ENCODE results near the gene NIM1K. TPM values are rescaled to one million over a fixed set of nuclear protein-coding genes. Genes with fewer than 3 reads are reported as not detected.

The NIM1K gene
- total RNA-seq, 4 donors from 2014 or later = 0.41 TPM; not detected in 3

DNA sequence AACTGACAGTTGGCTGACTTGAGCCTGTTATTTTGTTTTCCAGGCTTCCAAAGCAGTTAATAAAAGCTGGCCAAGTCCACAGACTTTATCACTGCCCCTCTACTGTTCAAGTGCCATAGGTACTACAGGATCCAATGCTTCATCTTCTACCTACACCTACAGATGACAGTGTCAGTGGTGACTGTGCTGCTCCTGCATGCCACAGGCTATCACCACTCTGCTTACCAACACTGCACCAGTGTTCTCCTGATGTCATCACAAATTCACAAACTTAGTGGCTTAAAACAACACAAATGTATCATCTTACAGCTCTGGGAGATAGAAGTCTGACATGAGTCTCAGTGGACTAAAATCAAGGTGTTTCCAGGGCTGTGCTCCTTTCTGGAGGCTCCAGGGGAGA, 94.6 kb downstream of the NIM1K start:
- TF ChIP-seq POLR2A (IDR thresholded peaks at IDR 0.05) = no peak
- no peak for TF ChIP-seq CTCF (IDR thresholded peaks at IDR 0.05 in 4 of 5, conservative IDR thresholded peaks at IDR 0.05 in 1 of 5)
- Histone ChIP-seq H3K9me3 (no peaks in the 10 kb centered on the region), H3K36me3 (peaks cover 0 to 18% of the 10 kb centered on the region in 2 donors), H3K27ac (no peak overlapping the region), H3K27me3 (no peaks in the 10 kb centered on the region), H3K4me1 (no peaks in the 10 kb centered on the region), H3K4me3 (no peak overlapping the region)
- ATAC-seq (no peak), DNase-seq (no peak)
- in situ Hi-C loops (cut with MboI; ENCODE audit: low sequenced_read_pairs in 4 of 4) (no loop called here), intact Hi-C loops (cut with DNase I; ENCODE audit: low total_unique reads) (no loop called here)

DNA sequence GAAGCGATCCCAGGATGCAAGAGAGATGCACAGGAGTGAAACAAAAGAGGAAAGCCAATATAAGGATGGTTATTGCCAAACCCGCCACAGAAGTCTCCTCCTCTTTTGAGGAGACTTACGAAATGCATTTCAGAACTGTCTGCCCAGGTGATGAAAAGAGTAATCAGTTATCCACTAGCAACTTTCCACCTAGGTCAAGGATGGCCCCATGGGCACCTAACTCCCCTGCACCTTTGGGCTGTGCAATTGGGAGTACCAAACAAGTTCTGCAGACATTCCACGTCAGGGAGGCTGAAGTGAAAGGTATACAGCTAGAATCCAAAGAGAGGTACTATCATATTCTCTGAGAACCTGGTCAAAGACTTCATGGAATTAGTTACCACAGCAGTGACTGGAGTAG, 95.5 kb downstream of the NIM1K start:
- no peak for ATAC-seq
- H3K36me3 ChIP-seq = peaks cover 0 to 23% of the 10 kb centered on the region in 2 donors
- H3K27ac ChIP-seq = no peak overlapping the region
- no peak for TF ChIP-seq CTCF (IDR thresholded peaks at IDR 0.05 in 4 of 5, conservative IDR thresholded peaks at IDR 0.05 in 1 of 5)
- no peak for DNase-seq
- no peaks in the 10 kb centered on the region for H3K27me3 ChIP-seq
- H3K9me3 ChIP-seq = no peaks in the 10 kb centered on the region
- intact Hi-C loops (cut with DNase I; ENCODE audit: low total_unique reads) (no loop called here), in situ Hi-C loops (cut with MboI; ENCODE audit: low sequenced_read_pairs in 4 of 4) (no loop called here)
- H3K4me1 ChIP-seq = no peaks in the 10 kb centered on the region
- no peak overlapping the region for H3K4me3 ChIP-seq

GRCh38 chr5:43288269-43288831, 96.3 kb downstream of the NIM1K start:
- intact Hi-C loops (cut with DNase I; ENCODE audit: low total_unique reads) (no loop called here), in situ Hi-C loops (cut with MboI; ENCODE audit: low sequenced_read_pairs in 4 of 4) (no loop called here)
- no peak overlapping the region for H3K4me3 ChIP-seq
- H3K27me3 ChIP-seq = no peaks in the 10 kb centered on the region
- no peak for ATAC-seq
- peaks cover 0 to 32% of the 10 kb centered on the region in 2 donors for H3K36me3 ChIP-seq
- no peaks in the 10 kb centered on the region for H3K4me1 ChIP-seq
- DNase-seq = no peak
- H3K9me3 ChIP-seq = no peaks in the 10 kb centered on the region
- no peak for TF ChIP-seq CTCF (IDR thresholded peaks at IDR 0.05 in 4 of 5, conservative IDR thresholded peaks at IDR 0.05 in 1 of 5)
- no peak overlapping the region for H3K27ac ChIP-seq

DNA sequence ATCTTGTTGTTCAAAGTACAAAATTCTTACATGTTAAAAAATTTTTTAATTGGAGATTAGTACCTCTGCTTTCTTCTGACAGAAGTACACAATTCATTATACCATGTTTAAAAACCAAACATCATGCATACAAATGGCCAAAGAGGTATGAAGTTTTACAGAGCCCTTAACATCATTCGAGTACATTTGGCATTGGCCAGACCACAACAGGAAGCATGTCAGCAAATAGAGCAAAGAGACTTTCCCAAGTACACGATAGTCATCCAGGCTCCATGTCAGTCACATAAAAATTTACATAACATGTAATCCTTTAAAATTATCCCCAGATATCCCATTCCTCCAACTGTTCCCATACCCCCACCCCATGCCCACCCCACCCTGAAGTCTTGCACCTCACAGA, 98.7 kb downstream of the NIM1K start:
- Histone ChIP-seq H3K36me3 (peaks cover 0 to 56% of the 10 kb centered on the region in 2 donors), H3K4me1 (no peaks in the 10 kb centered on the region), H3K27me3 (no peaks in the 10 kb centered on the region), H3K4me3 (no peak overlapping the region), H3K9me3 (no peaks in the 10 kb centered on the region), H3K27ac (no peak overlapping the region)
- in situ Hi-C loops (cut with MboI; ENCODE audit: low sequenced_read_pairs in 4 of 4) = no loop called here
- TF ChIP-seq CTCF (IDR thresholded peaks at IDR 0.05 in 4 of 5, conservative IDR thresholded peaks at IDR 0.05 in 1 of 5) (no peak), POLR2A (IDR thresholded peaks at IDR 0.05) (no peak)
- intact Hi-C loops (cut with DNase I; ENCODE audit: low total_unique reads) = no loop called here
- ATAC-seq (no peak), DNase-seq (no peak)

DNA sequence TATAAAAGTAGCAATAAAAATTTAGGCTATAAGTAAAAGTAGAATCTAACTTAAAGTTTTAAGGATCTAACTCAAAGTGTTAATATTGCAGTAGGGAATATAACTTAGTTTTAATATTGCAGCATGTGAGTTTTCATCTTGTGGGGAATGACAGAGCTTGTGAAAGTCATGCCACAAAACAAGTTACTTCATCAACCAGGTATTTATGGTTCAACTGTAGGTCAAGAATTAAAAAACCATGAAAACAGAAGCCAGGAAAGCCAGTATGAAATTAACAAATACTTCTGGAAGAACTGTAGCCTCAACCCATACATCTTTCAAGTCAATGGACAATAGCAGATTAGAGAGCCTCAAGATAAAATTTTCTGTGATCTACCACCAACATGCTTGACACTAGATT, 102.2 kb downstream of the NIM1K start:
- H3K27ac ChIP-seq = no peak overlapping the region
- no peaks in the 10 kb centered on the region for H3K9me3 ChIP-seq
- DNase-seq (no peak), ATAC-seq (no peak)
- intact Hi-C loops (cut with DNase I; ENCODE audit: low total_unique reads) (no loop called here), in situ Hi-C loops (cut with MboI; ENCODE audit: low sequenced_read_pairs in 4 of 4) (no loop called here)
- H3K27me3 ChIP-seq = no peaks in the 10 kb centered on the region
- TF ChIP-seq POLR2A (IDR thresholded peaks at IDR 0.05) (no peak), CTCF (IDR thresholded peaks at IDR 0.05 in 4 of 5, conservative IDR thresholded peaks at IDR 0.05 in 1 of 5) (no peak)
- H3K4me1 ChIP-seq = no peaks in the 10 kb centered on the region
- peaks cover 0 to 69% of the 10 kb centered on the region in 2 donors for H3K36me3 ChIP-seq
- no peak overlapping the region for H3K4me3 ChIP-seq

Measured in gastrocnemius medialis (tissue), 4 donors.